Measurements from ENCODE around the gene PRKN. TPM values are rescaled to one million over a fixed set of nuclear protein-coding genes. Genes with fewer than 3 reads are reported as not detected.

Gene PRKN
- total RNA-seq, 1 experiment from 2014 or later = 2.0 TPM

DNA sequence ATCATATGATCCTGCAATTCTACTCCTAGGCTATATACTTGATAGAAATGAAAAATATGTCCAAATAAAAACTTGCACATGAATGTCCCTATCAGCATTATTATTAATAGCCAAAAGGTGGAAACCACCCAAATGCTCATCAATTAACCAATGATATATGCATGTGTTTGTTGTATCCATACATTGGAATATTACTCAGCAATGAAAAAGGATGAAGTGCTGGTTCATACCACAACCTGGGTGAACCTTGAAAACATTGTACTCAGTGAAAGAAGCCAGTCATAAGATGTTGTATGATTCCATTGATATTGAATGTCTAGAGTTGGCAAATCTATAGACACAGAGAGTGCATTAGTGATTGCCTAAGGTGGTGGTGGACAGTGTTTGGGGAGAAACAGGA, 267.6 kb downstream of the PRKN start:
- Mint-ChIP-seq H3K27me3 (ENCODE audit: low read depth) (no peaks in the 10 kb centered on the region), H3K27ac (no peak overlapping the region), H3K4me1 (no peaks in the 10 kb centered on the region), H3K36me3 (ENCODE audit: insufficient read depth in 1 of 3, low read depth in 3 of 3) (peaks cover 0 to 11% (median 0%) of the 10 kb centered on the region in 3 experiments; a peak in 1 of 7 replicates), H3K9me3 (peaks cover 0 to 5% of the 10 kb centered on the region in 2 experiments; a peak in 2 of 5 replicates), H3K4me3 (no peak overlapping the region)
- Histone ChIP-seq H2BK120ac (ENCODE audit: low read depth, low read length, poor library complexity, severe bottlenecking) (no peak overlapping the region), H3K27me3 (ENCODE audit: insufficient read depth, low read length) (no peaks in the 10 kb centered on the region), H4K8ac (replicated peaks; ENCODE audit: insufficient read length, low read depth, low read length) (no peak overlapping the region), H3K56ac (ENCODE audit: insufficient read length, low read depth, low read length) (no peak overlapping the region), H3K18ac (ENCODE audit: insufficient read length, low read depth, low read length) (no peak overlapping the region), H3K4me1 (ENCODE audit: insufficient read depth, low read length) (no peaks in the 10 kb centered on the region), H4K91ac (ENCODE audit: insufficient read length, low read depth, low read length) (no peak overlapping the region), H3K79me2 (ENCODE audit: insufficient read depth, low read length) (no peaks in the 10 kb centered on the region), H2BK12ac (ENCODE audit: insufficient read length, low read depth, low read length) (no peak overlapping the region), H3K14ac (ENCODE audit: insufficient read depth, low read length) (no peak overlapping the region), H3K9ac (ENCODE audit: extremely low read depth, insufficient read length, low read length) (no peak overlapping the region), H3K23me2 (ENCODE audit: insufficient read length, low read depth, low read length, poor library complexity, severe bottlenecking) (no peaks in the 10 kb centered on the region), H4K20me1 (ENCODE audit: control insufficient read depth, insufficient read depth, insufficient read length) (no peaks in the 10 kb centered on the region), H2BK20ac (ENCODE audit: low read depth, low read length, poor library complexity, severe bottlenecking) (no peak overlapping the region), H3K9me3 (ENCODE audit: control insufficient read depth, low read depth, low read length) (no peaks in the 10 kb centered on the region), H2AK5ac (ENCODE audit: insufficient read length, low read length) (no peak overlapping the region), H2BK15ac (ENCODE audit: low read depth, low read length) (no peak overlapping the region), H3K23ac (ENCODE audit: insufficient read length, low read depth, low read length) (no peak overlapping the region), H3T11ph (ENCODE audit: low read length) (no peak overlapping the region), H3K27ac (ENCODE audit: insufficient read length, low read depth, low read length) (no peak overlapping the region), H4K5ac (ENCODE audit: insufficient read length, low read depth, low read length) (no peak overlapping the region), H2BK5ac (ENCODE audit: insufficient read length, low read length) (no peak overlapping the region), H3K4ac (ENCODE audit: low read depth, low read length) (no peak overlapping the region), H3K79me1 (ENCODE audit: insufficient read depth, low read depth, low read length, poor library complexity, severe bottlenecking) (no peaks in the 10 kb centered on the region), H3K4me2 (ENCODE audit: insufficient read depth, insufficient read length, low read length) (no peak overlapping the region), H2AFZ (ENCODE audit: low read length) (no peak overlapping the region)
- DNase-seq = no peak
- no peak for TF ChIP-seq CTCF (conservative IDR thresholded peaks at IDR 0.05)
